Prostate gland (tissue), 2 donors: Measurements from ENCODE around the gene LAD1.

Source experiments
- POLR2A ChIP-seq: fragments of 450-650 bp; IDR thresholded peaks from one replicate; pipeline ENCODE4 v1.6.1; 2016; ENCODE audit warnings: antibody characterized with exemption, mild to moderate bottlenecking
- TF ChIP-seq, protein P1 (sequence below), 4 experiments: fragments of 200-600 bp in 2 of 4; fragments of 450-650 bp in 2 of 4; sonication (generic) in 2 of 4; IDR thresholded peaks; 1 replicate in 3 of 4; 2 replicates in 1 of 4; pipeline ENCODE4 v1.5.1; 2016 to 2019; ENCODE audit warnings: antibody characterized with exemption in 4 of 4, mild to moderate bottlenecking in 2 of 4, moderate library complexity in 2 of 4

DNA sequence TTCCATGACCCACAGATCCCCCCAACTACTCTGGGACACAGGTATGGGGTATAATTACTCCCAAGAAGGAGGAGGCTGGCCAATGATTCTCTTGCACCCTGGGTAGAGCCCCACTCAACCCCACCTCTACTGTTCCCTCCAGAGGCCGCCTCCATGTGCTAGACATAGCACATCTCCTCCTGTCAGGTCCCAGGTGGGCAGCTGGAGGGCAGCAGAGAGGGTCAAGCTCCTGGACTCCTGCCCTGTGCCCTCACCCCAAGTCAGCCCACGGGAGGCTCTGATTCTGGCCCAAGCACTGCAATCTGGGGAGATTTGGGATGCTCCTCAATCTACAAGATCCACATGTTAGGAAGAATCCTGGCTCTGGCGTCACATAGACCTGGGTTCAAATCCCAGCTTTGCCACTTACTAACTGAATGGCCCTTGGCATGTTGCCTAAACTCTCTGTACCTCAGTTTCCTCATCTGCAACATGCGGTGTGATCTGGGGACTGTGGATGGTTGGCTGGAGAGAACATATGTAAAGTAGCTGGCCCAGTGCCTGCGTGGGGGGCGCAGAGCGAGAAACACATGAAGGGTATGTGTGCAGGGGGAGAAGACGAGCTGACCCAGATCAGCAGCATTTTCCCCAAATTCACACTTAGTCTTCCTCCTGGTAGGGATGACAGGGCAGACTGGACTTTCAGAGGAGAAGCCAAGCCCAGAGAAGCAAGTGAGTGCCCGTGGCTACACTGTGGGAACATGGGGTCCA, 44.8 kb downstream of the LAD1 start:
- TF ChIP-seq POLR2A = no peak
- TF ChIP-seq, protein P1, sequence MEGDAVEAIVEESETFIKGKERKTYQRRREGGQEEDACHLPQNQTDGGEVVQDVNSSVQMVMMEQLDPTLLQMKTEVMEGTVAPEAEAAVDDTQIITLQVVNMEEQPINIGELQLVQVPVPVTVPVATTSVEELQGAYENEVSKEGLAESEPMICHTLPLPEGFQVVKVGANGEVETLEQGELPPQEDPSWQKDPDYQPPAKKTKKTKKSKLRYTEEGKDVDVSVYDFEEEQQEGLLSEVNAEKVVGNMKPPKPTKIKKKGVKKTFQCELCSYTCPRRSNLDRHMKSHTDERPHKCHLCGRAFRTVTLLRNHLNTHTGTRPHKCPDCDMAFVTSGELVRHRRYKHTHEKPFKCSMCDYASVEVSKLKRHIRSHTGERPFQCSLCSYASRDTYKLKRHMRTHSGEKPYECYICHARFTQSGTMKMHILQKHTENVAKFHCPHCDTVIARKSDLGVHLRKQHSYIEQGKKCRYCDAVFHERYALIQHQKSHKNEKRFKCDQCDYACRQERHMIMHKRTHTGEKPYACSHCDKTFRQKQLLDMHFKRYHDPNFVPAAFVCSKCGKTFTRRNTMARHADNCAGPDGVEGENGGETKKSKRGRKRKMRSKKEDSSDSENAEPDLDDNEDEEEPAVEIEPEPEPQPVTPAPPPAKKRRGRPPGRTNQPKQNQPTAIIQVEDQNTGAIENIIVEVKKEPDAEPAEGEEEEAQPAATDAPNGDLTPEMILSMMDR (IDR thresholded peaks at IDR 0.05) = no peak
